Midbrain (tissue), 1 donor: ENCODE results near the gene TBL1X.

Source experiments
- DNase-seq: peaks from one replicate; lab custom pipeline; 2025; lab: John Stamatoyannopoulos, UW

The TBL1X gene

DNA sequence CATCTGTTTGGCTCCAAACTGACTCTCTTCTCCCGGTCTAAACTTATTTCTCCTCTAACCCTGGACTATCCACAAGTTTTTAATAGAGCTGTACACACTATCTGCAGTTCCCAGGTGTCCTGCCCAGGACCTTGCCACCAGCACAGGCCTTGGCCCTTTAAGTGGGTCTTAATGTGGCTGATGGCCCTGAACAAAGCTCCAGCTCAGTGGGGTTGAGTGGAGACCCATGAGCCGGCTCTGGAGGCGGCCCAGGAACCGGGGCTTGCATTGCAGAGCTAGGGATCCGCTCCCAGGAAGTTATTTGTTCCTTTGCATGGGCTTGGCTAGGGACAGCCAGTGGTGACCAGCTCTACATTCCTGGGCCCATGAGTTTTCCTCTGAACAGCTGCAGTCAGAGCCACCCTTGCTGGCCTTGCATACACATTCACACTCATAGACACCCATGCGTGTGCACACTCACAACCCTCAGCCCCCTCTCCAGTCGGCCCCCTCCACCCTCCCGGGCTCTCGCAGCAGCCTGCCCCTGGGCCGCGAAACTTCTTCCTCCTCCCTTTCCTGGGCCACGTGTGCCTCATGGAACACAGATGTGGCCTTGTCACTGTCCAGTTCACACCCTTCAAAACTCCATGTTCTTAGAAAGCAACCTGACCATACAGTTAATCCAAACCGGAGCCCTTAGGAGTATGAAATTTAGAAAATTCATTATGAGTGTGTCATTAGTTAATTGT is 242.6 kb downstream of the TBL1X start:
- no peak for DNase-seq

DNA sequence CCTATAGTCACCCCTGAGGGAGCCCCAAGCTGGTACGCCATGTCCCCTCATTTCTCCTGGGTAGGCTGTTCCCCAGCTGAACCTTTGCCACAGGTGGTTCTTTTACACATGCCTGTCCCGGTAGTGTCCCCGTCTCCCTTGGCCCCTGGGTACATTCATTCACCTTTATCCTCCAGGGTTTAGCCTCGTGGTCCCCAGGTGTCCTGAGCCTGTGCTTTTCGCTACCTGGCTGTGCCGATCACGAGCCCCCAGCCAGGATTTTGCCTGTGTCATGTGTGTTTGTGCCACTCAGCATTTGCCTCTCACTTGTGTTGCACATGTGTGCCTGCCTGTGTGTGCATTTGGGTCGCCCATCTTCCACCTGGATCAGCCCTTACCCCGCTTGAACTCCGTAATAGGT is 243.2 kb downstream of the TBL1X start:
- no peak for DNase-seq

DNA sequence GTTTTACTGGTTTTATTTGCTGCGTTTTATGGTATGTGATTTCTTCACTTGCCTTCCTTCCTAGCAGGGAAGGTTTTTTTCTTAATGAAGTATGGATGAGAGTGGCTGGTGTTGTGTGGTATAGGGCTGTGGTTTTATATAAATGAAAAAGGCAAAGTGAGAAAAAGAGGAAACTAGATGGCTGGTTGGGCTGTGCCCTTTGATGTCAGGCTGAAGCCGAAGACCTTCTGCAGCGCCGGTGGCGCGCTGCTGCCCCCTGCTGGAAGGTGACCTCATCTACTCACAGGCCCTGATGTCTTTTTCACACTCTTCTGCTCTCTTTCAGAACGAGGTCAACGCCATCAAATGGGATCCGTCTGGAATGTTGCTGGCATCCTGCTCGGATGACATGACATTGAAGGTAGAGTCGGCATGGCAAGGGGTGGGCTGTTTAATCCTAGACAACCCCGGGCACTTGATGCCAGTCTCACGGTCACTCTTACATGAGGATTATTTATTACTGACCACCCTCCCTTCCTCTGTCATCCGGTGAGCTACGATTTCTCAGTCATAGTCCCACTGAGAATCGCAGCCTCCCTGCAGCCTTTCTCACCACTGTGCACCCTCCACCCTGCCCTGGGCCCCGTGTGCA is 244.2 kb downstream of the TBL1X start:
- DNase-seq: peak; percentile 74

DNA sequence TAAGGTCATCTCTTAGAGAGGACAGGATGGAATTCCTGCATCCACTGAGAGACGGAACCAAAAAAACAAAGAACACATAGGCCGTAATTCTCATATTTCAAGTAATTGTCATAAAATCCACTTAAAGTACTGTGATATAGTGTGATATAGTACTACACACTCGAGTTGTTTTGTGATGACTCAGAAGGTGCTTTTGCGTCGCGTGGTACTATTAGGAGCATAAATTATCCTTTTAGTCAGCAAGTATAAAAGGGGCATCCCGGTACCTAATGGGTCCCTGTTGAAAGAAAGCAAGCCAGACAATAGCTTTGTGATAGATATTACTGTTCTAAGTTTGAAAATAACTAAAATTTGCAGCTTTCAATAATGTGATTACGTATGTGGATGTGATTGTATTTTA is 245.5 kb downstream of the TBL1X start:
- no peak for DNase-seq

DNA sequence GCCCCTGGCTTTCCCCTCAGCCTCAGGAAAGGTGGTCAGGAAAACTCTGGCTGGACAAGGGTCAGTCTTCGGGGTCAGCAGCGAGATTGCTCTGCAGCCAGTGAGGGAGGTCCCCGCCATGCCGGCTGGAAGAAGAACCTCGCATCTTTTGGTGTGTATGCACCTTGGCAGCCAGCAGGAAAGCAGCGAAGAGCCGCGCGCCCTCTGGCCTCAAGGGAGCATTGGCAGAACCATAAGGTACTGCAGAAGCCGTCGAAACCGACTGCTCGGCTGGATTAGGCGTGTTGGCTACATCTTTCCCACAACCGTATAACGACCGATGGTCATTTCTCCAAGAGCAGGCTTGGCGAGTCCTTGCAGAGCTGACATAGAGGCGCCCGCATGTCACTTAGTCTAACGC is 252.5 kb downstream of the TBL1X start:
- no peak for DNase-seq

DNA sequence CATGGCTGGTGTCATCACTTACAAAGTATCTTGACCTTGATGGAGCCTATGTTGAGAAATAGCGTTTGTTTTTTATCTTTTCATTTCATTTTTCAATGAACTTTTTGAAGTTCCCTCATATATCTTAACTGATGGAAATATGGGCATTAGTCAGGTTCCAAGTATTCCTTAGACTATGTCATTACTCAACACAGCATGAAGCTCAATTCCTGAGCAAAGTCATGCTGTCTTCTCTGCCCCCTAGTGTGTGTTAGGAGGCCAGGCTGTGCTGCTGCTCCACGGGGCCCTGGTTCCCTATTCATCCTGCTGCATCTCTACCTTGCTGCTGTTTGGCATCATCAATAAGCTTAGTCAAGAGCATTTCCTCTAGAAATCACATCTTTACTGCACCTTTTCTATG is 259.9 kb downstream of the TBL1X start:
- no peak for DNase-seq

DNA sequence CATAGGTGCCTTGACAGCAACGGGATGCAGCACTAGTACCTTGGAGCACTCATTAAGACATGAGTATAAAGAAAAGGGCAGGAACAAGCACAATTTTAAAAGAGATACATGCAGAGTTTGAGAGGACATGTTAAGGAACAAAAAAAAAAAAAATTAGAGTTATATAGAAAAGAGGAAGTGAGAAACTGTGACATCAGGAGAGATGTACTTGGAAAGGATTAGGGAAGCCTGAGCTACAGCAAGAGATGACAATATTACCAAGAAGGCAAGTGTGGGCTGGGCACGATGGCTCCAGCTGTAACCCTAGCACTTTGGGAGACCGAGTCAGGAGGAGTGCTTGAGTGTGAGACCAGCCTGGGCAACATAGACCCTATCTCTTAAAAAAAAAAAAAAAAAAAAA is 263.4 kb downstream of the TBL1X start:
- no peak for DNase-seq

DNA sequence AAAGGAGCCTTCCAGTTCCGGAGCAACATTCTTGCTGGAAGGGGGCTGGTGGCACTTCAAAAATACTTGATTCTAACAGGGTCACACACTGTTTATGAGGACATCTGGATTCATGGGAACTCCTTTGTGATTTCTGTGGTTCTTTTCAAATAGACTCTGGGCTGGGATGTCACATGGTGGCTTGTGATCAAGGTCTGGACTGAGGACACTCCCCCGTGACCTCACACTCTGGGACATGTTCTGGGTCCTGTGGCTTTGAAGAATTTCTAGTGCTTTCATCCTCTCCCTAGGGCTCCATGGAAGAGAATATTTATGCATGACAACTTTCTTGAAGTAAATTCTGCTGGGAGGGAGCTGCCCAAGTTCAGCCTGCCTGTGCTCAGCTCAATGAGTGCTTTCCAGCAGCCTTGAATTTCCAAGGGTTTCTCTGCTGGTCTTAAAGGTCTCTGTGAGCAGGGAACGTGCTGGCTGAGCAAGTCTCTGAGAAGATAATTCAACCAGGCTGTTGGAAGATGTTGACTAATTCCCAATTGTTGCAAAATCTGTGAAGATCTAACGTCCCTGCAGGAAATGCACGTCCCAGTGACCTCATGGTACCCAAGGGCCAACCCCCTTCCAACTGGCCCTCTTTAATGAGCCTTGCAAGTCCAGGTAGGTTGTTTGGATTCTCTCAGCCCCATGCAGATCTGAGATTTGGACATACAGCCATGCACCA is 264.5 kb downstream of the TBL1X start:
- no peak for DNase-seq

DNA sequence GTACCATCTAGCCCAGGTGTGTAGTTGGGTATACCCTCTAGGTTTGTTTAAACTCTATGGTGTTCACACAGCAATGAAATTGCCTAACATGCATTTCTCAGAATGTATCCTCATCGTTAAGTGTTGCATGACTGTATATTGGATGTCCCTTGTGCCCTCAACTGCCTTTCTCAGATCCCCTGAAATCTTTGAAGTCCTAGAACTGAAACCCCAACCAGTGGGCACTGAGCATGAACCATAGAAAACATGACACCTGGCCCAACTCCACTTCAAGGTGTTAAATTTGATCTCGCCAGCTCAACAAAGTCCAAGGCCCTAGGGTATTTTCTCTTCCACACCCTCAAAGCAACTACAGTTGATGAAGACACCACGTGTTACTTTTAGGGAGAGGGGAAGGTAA is 265.2 kb downstream of the TBL1X start:
- no peak for DNase-seq

DNA sequence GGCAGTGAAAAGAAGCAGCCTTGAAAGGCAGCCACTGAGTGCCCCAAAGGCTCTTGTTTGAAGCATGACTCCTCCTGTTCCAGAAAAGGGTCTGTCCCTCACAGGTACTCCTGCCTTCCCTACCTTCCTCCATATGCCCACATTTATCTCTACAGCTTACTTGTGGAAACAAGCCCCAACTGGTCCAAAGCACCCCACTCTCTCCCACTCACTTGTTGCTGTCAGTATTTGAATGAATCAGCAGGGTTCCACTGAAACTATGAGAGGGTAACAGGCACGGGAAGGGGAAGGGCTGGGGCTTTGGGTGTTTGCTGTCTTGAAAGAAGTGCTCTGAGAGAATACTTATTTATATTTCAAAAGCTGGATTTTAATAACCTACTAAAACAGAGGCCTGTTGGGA is 265.9 kb downstream of the TBL1X start:
- no peak for DNase-seq

DNA sequence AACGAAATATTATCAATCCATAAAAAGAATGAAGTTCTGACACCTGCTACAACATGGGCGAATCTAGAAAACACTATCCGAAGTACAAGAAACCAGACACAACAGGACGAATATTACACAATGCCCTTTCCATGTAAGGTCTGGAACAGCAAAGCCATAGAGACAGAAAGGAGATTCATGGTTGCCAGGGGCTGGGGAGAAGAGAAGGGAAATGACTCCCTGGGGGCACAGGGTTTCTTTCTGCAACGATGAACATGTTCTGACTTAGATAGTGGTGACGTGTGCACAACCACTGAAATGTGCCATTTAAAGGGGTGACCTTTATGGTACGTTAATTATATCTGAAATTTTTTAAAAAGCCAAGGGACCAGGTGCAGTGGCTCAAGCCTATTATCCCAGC is 272.5 kb downstream of the TBL1X start:
- DNase-seq: no peak

DNA sequence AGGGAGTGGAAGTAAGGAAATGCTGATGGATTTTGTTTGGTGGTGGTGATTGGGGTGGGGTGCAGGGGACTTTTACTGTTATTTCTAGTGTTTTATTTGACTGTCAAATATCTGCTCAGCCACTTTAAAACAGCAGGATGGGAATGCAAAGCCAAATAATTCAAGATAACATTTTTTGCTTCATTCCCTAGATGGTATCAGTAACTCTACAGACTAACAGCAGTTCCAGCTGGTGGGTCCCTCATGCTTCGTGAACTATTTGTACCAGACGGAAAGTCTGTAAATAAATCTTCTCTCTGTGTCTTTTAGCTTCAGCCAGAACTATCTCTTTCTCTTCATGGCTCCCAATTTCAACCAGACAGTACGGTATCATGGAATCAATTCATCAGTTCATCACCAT is 273.3 kb downstream of the TBL1X start:
- no peak for DNase-seq

DNA sequence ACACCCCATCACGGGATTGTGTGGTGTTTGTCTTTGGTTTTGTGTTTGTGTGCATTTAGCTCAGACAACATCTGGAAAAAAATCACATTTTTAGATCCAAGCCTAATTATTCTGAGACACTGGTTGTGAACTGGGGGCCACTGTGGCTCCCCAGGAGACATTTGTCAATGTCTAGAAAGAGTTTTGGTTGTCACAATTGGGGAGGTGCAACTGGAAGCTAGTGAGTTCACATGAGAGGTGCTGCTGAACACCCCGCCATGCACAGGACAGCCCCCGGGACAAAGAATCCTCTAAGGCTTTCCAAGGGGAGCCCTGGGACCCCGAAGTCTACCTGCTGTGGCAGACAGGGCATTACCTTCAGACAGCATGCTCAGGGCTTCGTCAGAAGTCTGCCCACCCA is 274.3 kb downstream of the TBL1X start:
- DNase-seq: no peak

DNA sequence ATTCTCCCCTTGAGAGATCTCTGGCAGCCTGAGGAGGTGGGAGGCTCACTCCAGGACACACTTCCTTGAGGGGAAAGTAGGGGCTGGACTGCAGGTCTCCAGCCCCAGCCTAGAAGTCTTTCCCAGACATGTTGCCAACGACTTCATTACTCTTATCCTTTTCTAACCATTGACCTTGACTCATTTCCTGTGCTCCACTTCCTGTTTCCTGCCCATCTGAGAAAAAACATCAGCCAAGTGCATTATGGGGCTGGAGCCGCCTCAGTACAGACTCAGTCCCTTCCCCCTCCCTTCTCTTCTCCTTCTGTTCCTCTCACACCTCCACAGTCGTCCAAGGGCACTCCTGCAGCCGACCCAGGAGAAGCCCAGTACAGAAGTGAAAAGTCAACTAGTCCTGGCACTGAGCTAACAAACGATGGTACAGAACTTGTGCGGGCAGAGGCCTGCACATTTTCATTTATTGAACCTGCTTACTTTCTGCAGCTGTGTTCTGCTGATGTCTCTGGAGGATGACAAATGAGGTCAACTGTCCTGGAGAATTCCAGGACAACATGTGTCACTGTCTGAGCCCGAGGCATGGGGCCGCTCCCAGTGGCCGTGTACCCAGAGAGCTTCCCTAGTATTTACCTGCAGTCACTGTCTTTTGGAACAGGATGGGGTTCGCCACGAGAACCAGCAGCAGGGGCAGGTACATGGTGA is 280.7 kb downstream of the TBL1X start:
- DNase-seq: no peak

DNA sequence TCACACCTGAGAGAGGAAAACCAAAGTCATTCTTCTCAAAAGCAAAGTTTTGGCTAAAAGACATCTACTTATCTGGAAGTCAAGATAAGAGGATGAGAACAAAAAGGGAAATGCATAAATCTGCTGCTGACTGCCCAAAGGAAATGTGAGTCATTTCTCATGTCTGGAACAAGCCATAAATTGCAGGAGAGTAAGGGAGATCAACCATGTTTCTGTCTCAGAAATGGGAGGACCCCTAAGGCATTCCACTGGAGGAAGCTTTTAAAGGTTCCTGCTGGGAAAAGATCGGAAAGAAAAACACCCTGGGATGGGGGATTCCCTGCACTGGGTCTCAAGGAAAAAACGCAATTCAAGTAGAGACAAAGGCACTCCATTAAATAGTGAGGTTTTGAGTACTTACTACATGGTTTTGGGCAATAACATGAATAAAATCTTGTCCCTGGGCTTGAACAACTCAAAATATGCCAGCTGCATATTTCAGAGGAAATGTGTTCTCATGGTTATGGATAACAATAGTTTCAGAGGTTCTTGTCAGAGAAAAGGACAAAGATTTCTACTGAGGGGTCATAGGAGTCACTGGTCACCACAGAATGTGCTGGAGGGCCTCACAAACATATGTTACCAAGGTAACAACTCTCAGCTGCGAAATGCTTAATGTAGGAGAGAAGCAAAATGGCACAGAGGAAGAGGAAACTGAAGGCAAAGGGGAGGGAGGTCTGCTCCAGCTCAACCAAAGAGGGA is 281.5 kb downstream of the TBL1X start:
- DNase-seq: no peak

DNA sequence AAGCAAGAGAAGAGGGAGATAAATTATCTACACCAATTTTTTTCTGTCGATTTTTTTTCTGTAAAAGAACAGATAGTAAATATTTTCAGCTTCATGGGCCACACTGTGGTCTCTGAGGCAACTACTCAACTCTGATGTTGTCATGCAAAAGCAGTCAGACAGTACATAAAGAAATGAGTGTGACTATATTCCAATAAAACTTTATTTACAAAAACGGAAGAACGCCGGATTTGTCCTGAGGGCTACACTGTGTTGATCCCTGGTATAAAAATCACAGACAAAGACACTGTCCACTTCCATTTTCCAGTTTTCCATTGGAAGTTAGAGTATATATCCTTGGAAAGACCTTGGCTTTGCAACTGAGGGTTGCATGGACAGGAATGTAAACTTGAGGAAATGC is 282.8 kb downstream of the TBL1X start:
- no peak for DNase-seq

DNA sequence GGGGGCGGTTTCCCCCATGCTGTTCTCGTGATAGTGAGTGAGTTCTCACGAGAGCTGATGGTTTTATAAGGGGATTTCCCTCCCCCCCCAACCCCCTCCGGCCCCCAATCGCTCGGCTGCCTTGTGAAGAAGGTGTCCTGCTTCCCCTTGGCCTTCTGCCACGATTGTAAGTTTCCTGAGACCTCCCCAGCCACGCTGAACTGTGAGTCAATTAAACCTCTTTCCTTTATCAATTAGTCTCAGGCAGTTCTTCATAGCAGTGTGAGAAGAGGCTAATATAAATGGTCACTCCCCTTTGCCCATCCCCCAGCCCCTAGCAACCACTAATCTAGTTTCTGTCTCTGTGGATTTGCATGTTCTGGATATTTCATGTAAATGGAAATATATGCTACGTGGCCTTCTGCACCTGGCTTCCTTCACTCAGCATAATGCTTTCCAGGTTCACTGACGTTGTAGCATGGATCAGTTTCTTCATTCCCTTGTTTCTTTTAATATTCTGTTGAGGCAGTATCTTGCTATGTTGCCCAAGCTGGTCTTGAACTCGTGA is 284.4 kb downstream of the TBL1X start:
- DNase-seq: no peak

DNA sequence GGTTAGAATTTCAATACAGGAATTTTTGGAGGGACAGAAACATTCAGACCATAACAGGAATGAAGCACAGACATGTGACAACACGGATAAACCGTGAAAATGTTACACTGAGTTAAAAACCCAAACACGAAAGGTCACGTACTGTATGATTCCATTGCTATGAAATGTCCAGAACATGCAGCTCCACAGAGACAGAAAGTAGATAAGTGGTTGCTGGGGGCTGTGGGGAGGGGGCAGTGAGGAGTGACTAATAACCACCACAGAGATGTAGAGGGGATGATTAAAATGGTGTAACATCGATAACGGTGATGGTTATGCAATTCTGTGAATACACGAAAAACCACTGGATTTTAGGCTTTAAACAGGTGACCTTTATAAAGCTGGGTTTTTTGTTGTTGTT is 292.5 kb downstream of the TBL1X start:
- DNase-seq: no peak

DNA sequence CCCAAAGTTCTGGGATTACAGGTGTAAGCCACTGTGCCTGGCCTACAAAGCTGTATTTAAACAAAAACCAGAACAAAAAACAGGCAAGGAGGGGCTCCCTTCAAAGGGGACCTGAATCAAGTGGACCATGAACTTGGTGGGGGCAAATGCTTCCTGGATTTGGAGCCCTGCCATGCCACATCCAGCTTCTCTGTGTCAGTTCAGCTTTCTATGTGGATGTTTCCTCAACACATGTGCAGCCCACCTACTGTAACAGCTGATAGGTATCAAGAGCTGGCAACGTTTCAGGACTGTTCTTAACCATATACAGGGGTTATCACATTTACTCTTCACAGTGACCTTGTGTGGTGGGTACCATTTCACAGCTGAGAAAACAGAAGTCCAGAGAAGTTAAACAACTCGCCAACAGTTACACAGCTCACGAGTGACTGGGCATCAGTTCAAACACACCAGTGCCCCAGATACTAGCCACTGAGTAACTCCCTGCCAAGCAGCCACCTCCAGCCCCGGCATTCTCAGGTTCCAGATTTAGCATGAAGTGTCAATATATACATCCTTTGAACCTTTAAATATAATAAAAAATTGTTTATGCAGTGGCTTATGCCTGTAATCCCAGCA is 293.3 kb downstream of the TBL1X start:
- no peak for DNase-seq

DNA sequence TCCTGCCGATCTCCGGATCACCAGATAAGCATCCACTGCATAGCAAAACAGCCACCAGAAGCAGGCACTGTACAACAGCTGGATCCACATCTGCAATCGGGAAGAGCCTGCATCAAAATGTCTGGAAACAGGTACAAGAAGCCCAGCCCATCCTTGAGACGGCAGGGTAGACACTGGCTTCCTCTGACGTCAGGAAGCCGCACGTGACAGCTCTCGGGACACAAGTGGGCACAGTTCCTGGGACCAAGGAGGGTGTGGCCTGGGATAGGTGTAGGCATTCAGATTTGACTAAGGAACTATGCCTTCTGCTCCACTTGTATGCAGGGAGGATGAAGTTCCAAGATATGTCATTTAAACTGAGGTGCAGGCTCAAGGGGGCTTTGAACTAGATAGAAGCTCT is 294.5 kb downstream of the TBL1X start:
- DNase-seq: no peak

DNA sequence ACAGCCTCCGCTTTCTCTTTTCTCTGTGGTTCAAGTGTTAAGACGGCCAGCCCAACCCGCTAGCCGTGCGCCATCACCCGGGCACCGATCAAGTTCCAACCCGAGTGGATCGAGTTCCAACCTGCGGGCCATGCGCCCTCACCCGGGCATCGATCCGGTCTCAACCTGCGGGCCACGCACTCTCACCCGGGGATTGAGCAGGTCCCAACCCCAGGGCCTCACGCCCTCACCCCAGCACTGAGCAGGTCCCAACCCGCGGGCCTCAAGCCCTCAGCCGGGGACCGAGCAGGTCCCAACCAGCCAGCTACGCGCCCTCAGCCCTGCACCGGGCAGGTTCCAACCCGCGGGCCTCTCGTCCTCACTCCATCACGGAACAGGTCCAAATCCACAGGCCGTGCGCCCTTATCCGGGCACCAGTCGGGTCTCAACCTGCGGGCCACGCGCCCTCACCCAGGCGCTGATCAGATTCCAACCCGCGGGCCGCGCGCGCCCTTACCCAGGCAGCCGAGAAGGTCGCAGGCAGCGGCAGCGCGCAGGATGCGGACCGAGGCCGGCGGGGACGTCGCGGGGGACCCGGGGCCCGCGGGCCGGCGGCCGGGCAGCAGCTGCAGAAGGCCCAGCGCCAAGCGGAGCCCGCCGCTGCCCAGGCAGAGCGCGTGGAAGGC is 300.3 kb downstream of the TBL1X start:
- no peak for DNase-seq
